Ascending aorta (tissue), 2 donors: Measurements from ENCODE around the gene PURA. TPM values are rescaled to one million over a fixed set of nuclear protein-coding genes. Genes with fewer than 3 reads are reported as not detected.

Source experiments
- DNase-seq, 2 donors: peaks; one replicate each; pipeline ENCODE4 v3.0.0-alpha.2; 2019; ENCODE audit warnings: low spot score in 2 of 2
- H3K27ac ChIP-seq, 2 donors: fragments of 200-600 bp; sonication (generic); one replicate each; pipeline ENCODE4 v1.5.1; 2016 to 2017; ENCODE audit warnings: mild to moderate bottlenecking in 1 of 2
- H3K27me3 ChIP-seq: fragments of 200-600 bp; sonication (generic); one replicate; pipeline ENCODE4 v1.5.1; 2017
- H3K36me3 ChIP-seq, 2 donors: fragments of 200-600 bp; sonication (generic); one replicate each; pipeline ENCODE4 v1.5.1; 2016
- H3K4me1 ChIP-seq, 2 donors: fragments of 200-600 bp; sonication (generic); one replicate each; pipeline ENCODE4 v1.5.1; 2016 to 2017; ENCODE audit warnings: mild to moderate bottlenecking in 1 of 2
- H3K4me3 ChIP-seq, 2 donors: fragments of 200-600 bp; sonication (generic); one replicate each; pipeline ENCODE4 v1.5.1; 2016 to 2017; ENCODE audit warnings: mild to moderate bottlenecking in 1 of 2
- H3K9me3 ChIP-seq, 2 donors: fragments of 200-600 bp; sonication (generic); one replicate each; pipeline ENCODE4 v1.5.1; 2016
- intact Hi-C: fragments of 100-400 bp; cut with DNase I; formaldehyde crosslinking; loops from one replicate; pipeline ENCODE4 v1.15.1; 2023
- total RNA-seq: library from RNA; depleted of rRNA; stranded (reverse); fragments of >200 nt; gene quantifications from one replicate; pipeline ENCODE4 v1.1.0, GENCODE V29; 2016
- TF ChIP-seq, protein P1 (sequence below), 3 experiments: fragments of 200-600 bp in 2 of 3; fragments of 450-650 bp in 1 of 3; sonication (generic) in 2 of 3; IDR thresholded peaks; one replicate each; pipeline ENCODE4 v1.5.1; 2016 to 2019; ENCODE audit warnings: antibody characterized with exemption in 3 of 3, mild to moderate bottlenecking in 1 of 3, moderate library complexity in 1 of 3

The PURA gene
- total RNA-seq, 1 donor from 2014 or later: 11.5 TPM

GRCh38 chr5:140169410-140169809, 55.5 kb downstream of the PURA start:
- intact Hi-C loops: no loop called here
- H3K4me1 ChIP-seq: peaks cover 0 to 2% of the 10 kb centered on the region in 2 donors
- H3K4me3 ChIP-seq: no peak overlapping the region
- H3K36me3 ChIP-seq: no peaks in the 10 kb centered on the region
- no peaks in the 10 kb centered on the region for H3K9me3 ChIP-seq
- H3K27me3 ChIP-seq: no peaks in the 10 kb centered on the region
- TF ChIP-seq, protein P1, sequence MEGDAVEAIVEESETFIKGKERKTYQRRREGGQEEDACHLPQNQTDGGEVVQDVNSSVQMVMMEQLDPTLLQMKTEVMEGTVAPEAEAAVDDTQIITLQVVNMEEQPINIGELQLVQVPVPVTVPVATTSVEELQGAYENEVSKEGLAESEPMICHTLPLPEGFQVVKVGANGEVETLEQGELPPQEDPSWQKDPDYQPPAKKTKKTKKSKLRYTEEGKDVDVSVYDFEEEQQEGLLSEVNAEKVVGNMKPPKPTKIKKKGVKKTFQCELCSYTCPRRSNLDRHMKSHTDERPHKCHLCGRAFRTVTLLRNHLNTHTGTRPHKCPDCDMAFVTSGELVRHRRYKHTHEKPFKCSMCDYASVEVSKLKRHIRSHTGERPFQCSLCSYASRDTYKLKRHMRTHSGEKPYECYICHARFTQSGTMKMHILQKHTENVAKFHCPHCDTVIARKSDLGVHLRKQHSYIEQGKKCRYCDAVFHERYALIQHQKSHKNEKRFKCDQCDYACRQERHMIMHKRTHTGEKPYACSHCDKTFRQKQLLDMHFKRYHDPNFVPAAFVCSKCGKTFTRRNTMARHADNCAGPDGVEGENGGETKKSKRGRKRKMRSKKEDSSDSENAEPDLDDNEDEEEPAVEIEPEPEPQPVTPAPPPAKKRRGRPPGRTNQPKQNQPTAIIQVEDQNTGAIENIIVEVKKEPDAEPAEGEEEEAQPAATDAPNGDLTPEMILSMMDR (IDR thresholded peaks at IDR 0.05): no peak
- DNase-seq: no peak
- no peak overlapping the region for H3K27ac ChIP-seq

DNA sequence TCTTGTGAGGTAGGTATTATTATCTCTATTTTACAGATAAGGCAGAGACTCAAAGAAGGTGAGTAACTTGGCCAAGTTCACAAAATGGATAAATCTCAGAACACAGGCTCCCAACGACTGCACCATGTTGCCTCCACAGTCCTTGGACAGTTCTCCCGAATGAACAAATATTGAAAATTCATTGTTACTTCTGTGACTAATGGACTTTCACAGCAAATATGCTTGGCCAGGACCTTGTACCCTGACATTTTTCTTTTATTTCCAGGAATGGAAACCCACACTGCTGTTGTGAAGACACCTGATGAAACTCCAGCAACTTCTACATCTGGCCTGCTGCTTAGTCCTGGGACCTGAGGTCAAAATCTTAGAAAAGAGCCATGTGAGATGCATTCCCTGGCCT, 58.6 kb downstream of the PURA start:
- no peaks in the 10 kb centered on the region for H3K9me3 ChIP-seq
- no peak overlapping the region for H3K27ac ChIP-seq
- TF ChIP-seq, protein P1 (IDR thresholded peaks at IDR 0.05): no peak
- DNase-seq: no peak
- peaks cover 3 to 14% of the 10 kb centered on the region in 2 donors for H3K4me1 ChIP-seq
- intact Hi-C loops: loop anchor here (5.0 kb wide), 1 partner anchor 175 kb away; the partner anchor contains the start of gene HBEGF
- no peak overlapping the region for H3K4me3 ChIP-seq
- no peaks in the 10 kb centered on the region for H3K27me3 ChIP-seq
- H3K36me3 ChIP-seq: no peaks in the 10 kb centered on the region

- H3K36me3 ChIP-seq: no peaks in the 10 kb centered on the region
- H3K27ac ChIP-seq: peak overlapping the region in 1 of 2 donors; percentile 96
- intact Hi-C loops: loop anchor here (2.0 to 5.0 kb wide), 2 partner anchors 61 to 173 kb away; partner anchors contain the start of gene HBEGF
These were observed 60.1 kb downstream of the PURA start for GRCh38 chr5:140174014-140174413.

GRCh38 chr5:140174465-140175366, 60.8 kb downstream of the PURA start, which contains the start of gene CYSTM1:
Gene CYSTM1, plus strand, starts transcription at chr5:140175188. Its CDS starts 19,278 bp downstream, at chr5:140194466.
- Histone ChIP-seq H3K27me3 (no peaks in the 10 kb centered on the region), H3K36me3 (no peaks in the 10 kb centered on the region), H3K9me3 (no peaks in the 10 kb centered on the region), H3K27ac (peak within 1 kb of the TSS; percentile 96 to 98), H3K4me3 (peak within 1 kb of the TSS; percentile 93), H3K4me1 (peaks cover 4 to 28% of the 10 kb centered on the region in 2 donors)
- peak; percentile 86 to 98 for DNase-seq
- TF ChIP-seq, protein P1 (IDR thresholded peaks at IDR 0.05): peak in 1 of 3 experiments; percentile 3
- intact Hi-C loops: loop anchor here (1.0 to 5.0 kb wide), 6 partner anchors 62 to 383 kb away; partner anchors contain the start of genes ANKHD1, HBEGF and SRA1

More at GRCh38 chr5:140174014-140174413, 60.1 kb downstream of the PURA start:
- TF ChIP-seq, protein P1 (IDR thresholded peaks at IDR 0.05): no peak
- peak overlapping the region in 1 of 2 donors; percentile 93 for H3K4me3 ChIP-seq
- H3K9me3 ChIP-seq: no peaks in the 10 kb centered on the region
- no peaks in the 10 kb centered on the region for H3K27me3 ChIP-seq
- H3K4me1 ChIP-seq: peaks cover 4 to 28% of the 10 kb centered on the region in 2 donors
- no peak for DNase-seq

Other genes with a start within 250 kb of the PURA start
- gene NRG2, start 70.8 kb upstream of the PURA start, total RNA-seq: 12.8 TPM
- gene IGIP, start 11.8 kb downstream of the PURA start, total RNA-seq: 5.6 TPM
- 66.3 TPM for gene CYSTM1, start 61.1 kb downstream of the PURA start, total RNA-seq
- gene PFDN1, start 189.0 kb downstream of the PURA start, total RNA-seq: 135 TPM
- gene HBEGF, start 232.5 kb downstream of the PURA start, total RNA-seq: 3.0 TPM
- not detected for gene SLC4A9, start 246.1 kb downstream of the PURA start, total RNA-seq